Liver (tissue), 9 donors: ENCODE measurements around the gene PIM1. TPM values are rescaled to one million over a fixed set of nuclear protein-coding genes. Genes with fewer than 3 reads are reported as not detected.

Source experiments
- DNase-seq: peaks from one replicate; pipeline ENCODE4 v3.0.0-alpha.2; 2017; ENCODE audit warnings: low spot score
- H3K27ac ChIP-seq, 2 donors: one replicate each; pipeline ENCODE4 v1.7.0; 2013; ENCODE audit warnings: inconsistent platforms in 2 of 2, low read length in 2 of 2, control low read depth in 1 of 2, low read depth in 1 of 2, mild to moderate bottlenecking in 1 of 2
- H3K27me3 ChIP-seq, 4 donors: one replicate each; pipeline versions ENCODE4 v1.6.1 to v1.7.0; 2013; ENCODE audit warnings: low read length in 3 of 4, inconsistent platforms in 1 of 4, mild to moderate bottlenecking in 1 of 4, moderate library complexity in 1 of 4; ENCODE audit not compliant: control insufficient read depth in 4 of 4, insufficient read depth in 4 of 4
- H3K36me3 ChIP-seq, 4 donors: one replicate each; pipeline versions ENCODE4 v1.6.1 to v1.7.0; 2013; ENCODE audit warnings: low read length in 3 of 4, mild to moderate bottlenecking in 3 of 4, low read depth in 1 of 4, moderate library complexity in 1 of 4; ENCODE audit not compliant: control insufficient read depth in 4 of 4, insufficient read depth in 3 of 4
- H3K4me1 ChIP-seq, 4 donors: one replicate each; pipeline versions ENCODE4 v1.6.1 to v1.7.0; 2013; ENCODE audit warnings: low read length in 3 of 4, mild to moderate bottlenecking in 3 of 4, moderate library complexity in 1 of 4; ENCODE audit not compliant: control insufficient read depth in 4 of 4, insufficient read depth in 4 of 4
- H3K4me3 ChIP-seq, 3 donors: one replicate each; pipeline versions ENCODE4 v1.6.1 to v1.7.0; 2013; ENCODE audit warnings: low read length in 3 of 3, control low read depth in 1 of 3, low read depth in 1 of 3, mild to moderate bottlenecking in 1 of 3
- H3K9ac ChIP-seq, 2 donors: one replicate each; pipeline ENCODE4 v1.7.0; 2013; ENCODE audit warnings: low read length in 2 of 2, mild to moderate bottlenecking in 2 of 2, moderate library complexity in 2 of 2, control low read depth in 1 of 2, low read depth in 1 of 2
- H3K9me3 ChIP-seq, 4 donors: one replicate each; pipeline versions ENCODE4 v1.6.1 to v1.7.0; 2013; ENCODE audit warnings: low read length in 3 of 4; ENCODE audit not compliant: control insufficient read depth in 4 of 4
- EGR1 ChIP-seq, 2 donors: IDR thresholded peaks; 2 replicates each; pipeline ENCODE4 v1.6.1; 2016 to 2018; ENCODE audit warnings: antibody characterized with exemption in 2 of 2, low read depth in 2 of 2
- FOXA1 ChIP-seq: IDR thresholded peaks from 2 replicates; pipeline ENCODE4 v1.6.1; 2016; ENCODE audit warnings: antibody characterized with exemption
- FOXA2 ChIP-seq: IDR thresholded peaks from 2 replicates; pipeline ENCODE4 v1.6.1; 2016; ENCODE audit warnings: antibody characterized with exemption
- GABPA ChIP-seq, 2 donors: IDR thresholded peaks in 1 of 2; conservative IDR thresholded peaks in 1 of 2; 2 replicates each; pipeline ENCODE4 v1.6.1; 2016; ENCODE audit warnings: antibody characterized with exemption in 2 of 2, mild to moderate bottlenecking in 1 of 2, moderate library complexity in 1 of 2
- HNF4A ChIP-seq, 2 donors: conservative IDR thresholded peaks; 2 replicates each; pipeline ENCODE4 v1.6.1; 2016; ENCODE audit warnings: antibody characterized with exemption in 2 of 2, mild to moderate bottlenecking in 2 of 2
- HNF4G ChIP-seq: IDR thresholded peaks from 2 replicates; pipeline ENCODE4 v1.6.1; 2016; ENCODE audit warnings: antibody characterized with exemption
- JUND ChIP-seq, 2 donors: IDR thresholded peaks; 2 replicates each; pipeline ENCODE4 v1.6.1; 2016; ENCODE audit warnings: antibody characterized with exemption in 2 of 2
- NR2F2 ChIP-seq: IDR thresholded peaks from 2 replicates; pipeline ENCODE4 v1.6.1; 2016; ENCODE audit warnings: antibody characterized with exemption
- RAD21 ChIP-seq, 2 donors: IDR thresholded peaks; 2 replicates each; pipeline ENCODE4 v1.6.1; 2016; ENCODE audit warnings: antibody characterized with exemption in 2 of 2, mild to moderate bottlenecking in 2 of 2
- RXRA ChIP-seq, 2 donors: IDR thresholded peaks; 2 replicates each; pipeline ENCODE4 v1.6.1; 2017 to 2018; ENCODE audit warnings: antibody characterized with exemption in 2 of 2, mild to moderate bottlenecking in 1 of 2
- SP1 ChIP-seq: IDR thresholded peaks from 2 replicates; pipeline ENCODE4 v1.6.1; 2018; ENCODE audit warnings: antibody characterized with exemption, mild to moderate bottlenecking
- TAF1 ChIP-seq: conservative IDR thresholded peaks from 2 replicates; pipeline ENCODE4 v1.6.1; 2016; ENCODE audit warnings: antibody characterized with exemption, mild to moderate bottlenecking
- YY1 ChIP-seq: IDR thresholded peaks from 2 replicates; pipeline ENCODE4 v1.6.1; 2016; ENCODE audit warnings: antibody characterized with exemption, mild to moderate bottlenecking
- WGBS: extraction: QIAGEN DNeasy Blood & Tissue Kit; methylation state at CpG from one replicate; pipeline ENCODE4 v1.1.7; 2013; 5-methylcytosine and 5-hydroxymethylcytosine counted together
- polyA plus RNA-seq, 2 donors: library from polyadenylated mRNA; stranded (reverse) in 1 of 2; unstranded in 1 of 2; fragments of 200-250 nt in 1 of 2; fragments of >200 nt in 1 of 2; fragmentation: Nextera tagmentation in 1 of 2; extraction: Ambion mirVana in 1 of 2; gene quantifications; one replicate each; pipeline versions ENCODE4 v1.2.1 to v1.2.3, GENCODE V29; 2013 to 2015
- total RNA-seq, 2 donors: library from RNA; depleted of rRNA; stranded (reverse); fragments of >200 nt; gene quantifications; one replicate each; pipeline ENCODE4 v1.2.3, GENCODE V29; 2014
- TF ChIP-seq, protein P1 (sequence below): IDR thresholded peaks from 2 replicates; pipeline ENCODE4 v1.6.1; 2016; ENCODE audit warnings: antibody characterized with exemption
- TF ChIP-seq, protein P2 (sequence below): fragments of 150-350 bp; IDR thresholded peaks from 2 replicates; pipeline ENCODE4 v1.5.1; 2017; ENCODE audit warnings: improper control_type of control experiment, low read depth, low read length; ENCODE audit not compliant: missing input control
- TF ChIP-seq, protein P3 (sequence below): IDR thresholded peaks from 2 replicates; pipeline ENCODE4 v1.6.1; 2016; ENCODE audit warnings: antibody characterized with exemption, mild to moderate bottlenecking
- TF ChIP-seq, protein P4 (sequence below): IDR thresholded peaks from 2 replicates; pipeline ENCODE4 v1.6.1; 2016; ENCODE audit warnings: antibody characterized with exemption
- TF ChIP-seq, protein P5 (sequence below): IDR thresholded peaks from 2 replicates; pipeline ENCODE4 v1.6.1; 2016; ENCODE audit warnings: antibody characterized with exemption
- donor health status: healthy.
- donor health status: healthy.
- donor health status: healthy.
- donor health status: healthy.
- donor health status: healthy.

PIM1 gene
- total and polyA plus RNA-seq, 4 donors = 5.5 to 141 (median 10.6) TPM

DNA sequence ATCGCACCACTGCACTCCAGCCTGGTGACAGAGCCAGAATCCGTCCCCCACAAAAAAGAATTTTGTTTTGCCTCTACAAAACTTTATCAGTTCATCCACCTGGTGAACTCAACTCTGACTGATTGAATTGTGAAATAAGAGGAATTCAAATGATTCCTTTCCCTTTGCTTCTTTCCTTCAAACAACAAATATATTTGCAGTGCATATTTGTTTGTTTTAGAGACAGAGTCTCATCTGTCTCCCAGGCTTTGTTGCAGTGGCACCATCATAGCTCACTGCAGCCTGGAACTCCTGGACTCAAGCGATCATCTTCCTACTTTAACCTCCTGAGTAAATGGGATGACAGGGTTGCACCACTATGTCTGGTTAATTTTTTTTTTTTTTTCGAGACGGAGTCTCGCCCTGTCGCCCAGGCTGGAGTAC is 23.2 kb upstream of the PIM1 start:
- DNase-seq = no peak
- TF ChIP-seq RXRA (IDR thresholded peaks at IDR 0.05) = peak; percentile 67 to 68
- no peak for TF ChIP-seq YY1
- no peak for TF ChIP-seq TAF1
- TF ChIP-seq, protein P1, sequence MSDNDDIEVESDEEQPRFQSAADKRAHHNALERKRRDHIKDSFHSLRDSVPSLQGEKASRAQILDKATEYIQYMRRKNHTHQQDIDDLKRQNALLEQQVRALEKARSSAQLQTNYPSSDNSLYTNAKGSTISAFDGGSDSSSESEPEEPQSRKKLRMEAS = no peak
- TF ChIP-seq RAD21 (IDR thresholded peaks at IDR 0.05) = peak in 1 of 2 donors; percentile 19
- no peak for TF ChIP-seq HNF4G
- TF ChIP-seq JUND (IDR thresholded peaks at IDR 0.05) = peak in 1 of 2 donors; percentile 17
- TF ChIP-seq SP1 = peak; percentile 57
- no peak for TF ChIP-seq NR2F2
- TF ChIP-seq, protein P2, sequence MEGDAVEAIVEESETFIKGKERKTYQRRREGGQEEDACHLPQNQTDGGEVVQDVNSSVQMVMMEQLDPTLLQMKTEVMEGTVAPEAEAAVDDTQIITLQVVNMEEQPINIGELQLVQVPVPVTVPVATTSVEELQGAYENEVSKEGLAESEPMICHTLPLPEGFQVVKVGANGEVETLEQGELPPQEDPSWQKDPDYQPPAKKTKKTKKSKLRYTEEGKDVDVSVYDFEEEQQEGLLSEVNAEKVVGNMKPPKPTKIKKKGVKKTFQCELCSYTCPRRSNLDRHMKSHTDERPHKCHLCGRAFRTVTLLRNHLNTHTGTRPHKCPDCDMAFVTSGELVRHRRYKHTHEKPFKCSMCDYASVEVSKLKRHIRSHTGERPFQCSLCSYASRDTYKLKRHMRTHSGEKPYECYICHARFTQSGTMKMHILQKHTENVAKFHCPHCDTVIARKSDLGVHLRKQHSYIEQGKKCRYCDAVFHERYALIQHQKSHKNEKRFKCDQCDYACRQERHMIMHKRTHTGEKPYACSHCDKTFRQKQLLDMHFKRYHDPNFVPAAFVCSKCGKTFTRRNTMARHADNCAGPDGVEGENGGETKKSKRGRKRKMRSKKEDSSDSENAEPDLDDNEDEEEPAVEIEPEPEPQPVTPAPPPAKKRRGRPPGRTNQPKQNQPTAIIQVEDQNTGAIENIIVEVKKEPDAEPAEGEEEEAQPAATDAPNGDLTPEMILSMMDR = no peak
- peak; percentile 45 to 58 for TF ChIP-seq HNF4A (conservative IDR thresholded peaks at IDR 0.05)
- TF ChIP-seq, protein P3, sequence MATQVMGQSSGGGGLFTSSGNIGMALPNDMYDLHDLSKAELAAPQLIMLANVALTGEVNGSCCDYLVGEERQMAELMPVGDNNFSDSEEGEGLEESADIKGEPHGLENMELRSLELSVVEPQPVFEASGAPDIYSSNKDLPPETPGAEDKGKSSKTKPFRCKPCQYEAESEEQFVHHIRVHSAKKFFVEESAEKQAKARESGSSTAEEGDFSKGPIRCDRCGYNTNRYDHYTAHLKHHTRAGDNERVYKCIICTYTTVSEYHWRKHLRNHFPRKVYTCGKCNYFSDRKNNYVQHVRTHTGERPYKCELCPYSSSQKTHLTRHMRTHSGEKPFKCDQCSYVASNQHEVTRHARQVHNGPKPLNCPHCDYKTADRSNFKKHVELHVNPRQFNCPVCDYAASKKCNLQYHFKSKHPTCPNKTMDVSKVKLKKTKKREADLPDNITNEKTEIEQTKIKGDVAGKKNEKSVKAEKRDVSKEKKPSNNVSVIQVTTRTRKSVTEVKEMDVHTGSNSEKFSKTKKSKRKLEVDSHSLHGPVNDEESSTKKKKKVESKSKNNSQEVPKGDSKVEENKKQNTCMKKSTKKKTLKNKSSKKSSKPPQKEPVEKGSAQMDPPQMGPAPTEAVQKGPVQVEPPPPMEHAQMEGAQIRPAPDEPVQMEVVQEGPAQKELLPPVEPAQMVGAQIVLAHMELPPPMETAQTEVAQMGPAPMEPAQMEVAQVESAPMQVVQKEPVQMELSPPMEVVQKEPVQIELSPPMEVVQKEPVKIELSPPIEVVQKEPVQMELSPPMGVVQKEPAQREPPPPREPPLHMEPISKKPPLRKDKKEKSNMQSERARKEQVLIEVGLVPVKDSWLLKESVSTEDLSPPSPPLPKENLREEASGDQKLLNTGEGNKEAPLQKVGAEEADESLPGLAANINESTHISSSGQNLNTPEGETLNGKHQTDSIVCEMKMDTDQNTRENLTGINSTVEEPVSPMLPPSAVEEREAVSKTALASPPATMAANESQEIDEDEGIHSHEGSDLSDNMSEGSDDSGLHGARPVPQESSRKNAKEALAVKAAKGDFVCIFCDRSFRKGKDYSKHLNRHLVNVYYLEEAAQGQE = no peak
- TF ChIP-seq FOXA2 = no peak
- no peak for TF ChIP-seq EGR1 (IDR thresholded peaks at IDR 0.05; ENCODE audit: low read depth in 2 of 2)
- TF ChIP-seq, protein P4, sequence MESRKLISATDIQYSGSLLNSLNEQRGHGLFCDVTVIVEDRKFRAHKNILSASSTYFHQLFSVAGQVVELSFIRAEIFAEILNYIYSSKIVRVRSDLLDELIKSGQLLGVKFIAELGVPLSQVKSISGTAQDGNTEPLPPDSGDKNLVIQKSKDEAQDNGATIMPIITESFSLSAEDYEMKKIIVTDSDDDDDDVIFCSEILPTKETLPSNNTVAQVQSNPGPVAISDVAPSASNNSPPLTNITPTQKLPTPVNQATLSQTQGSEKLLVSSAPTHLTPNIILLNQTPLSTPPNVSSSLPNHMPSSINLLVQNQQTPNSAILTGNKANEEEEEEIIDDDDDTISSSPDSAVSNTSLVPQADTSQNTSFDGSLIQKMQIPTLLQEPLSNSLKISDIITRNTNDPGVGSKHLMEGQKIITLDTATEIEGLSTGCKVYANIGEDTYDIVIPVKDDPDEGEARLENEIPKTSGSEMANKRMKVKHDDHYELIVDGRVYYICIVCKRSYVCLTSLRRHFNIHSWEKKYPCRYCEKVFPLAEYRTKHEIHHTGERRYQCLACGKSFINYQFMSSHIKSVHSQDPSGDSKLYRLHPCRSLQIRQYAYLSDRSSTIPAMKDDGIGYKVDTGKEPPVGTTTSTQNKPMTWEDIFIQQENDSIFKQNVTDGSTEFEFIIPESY = no peak
- no peak for TF ChIP-seq GABPA (IDR thresholded peaks at IDR 0.05 in 1 of 2, conservative IDR thresholded peaks at IDR 0.05 in 1 of 2)
- TF ChIP-seq, protein P5, sequence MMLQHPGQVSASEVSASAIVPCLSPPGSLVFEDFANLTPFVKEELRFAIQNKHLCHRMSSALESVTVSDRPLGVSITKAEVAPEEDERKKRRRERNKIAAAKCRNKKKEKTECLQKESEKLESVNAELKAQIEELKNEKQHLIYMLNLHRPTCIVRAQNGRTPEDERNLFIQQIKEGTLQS = no peak
- no peak for TF ChIP-seq FOXA1
- no peaks in the 10 kb centered on the region for H3K9me3 ChIP-seq
- H3K4me1 ChIP-seq = peaks cover 5 to 24% (median 19%) of the 10 kb centered on the region in 4 donors
- H3K27me3 ChIP-seq = no peaks in the 10 kb centered on the region
- peak overlapping the region; percentile 57 for H3K27ac ChIP-seq
- 48% methylated on average over 7 of the region's 7 CpGs for WGBS
- no peaks in the 10 kb centered on the region for H3K36me3 ChIP-seq
- H3K4me3 ChIP-seq = no peak overlapping the region
- no peak overlapping the region for H3K9ac ChIP-seq
